HG02981 (cell line): ENCODE measurements around the gene EED.

Experiments used
- ATAC-seq: cut with Tn5 transposase; IDR thresholded peaks from one replicate; pipeline ENCODE4 v1.9.1; 2021; ENCODE audit warnings: mild to moderate bottlenecking, moderate library complexity; ENCODE audit not compliant: unreplicated experiment

Gene EED

GRCh38 chr11:86246293-86246675 is 1.7 kb downstream of the EED start:
- ATAC-seq: no peak

DNA sequence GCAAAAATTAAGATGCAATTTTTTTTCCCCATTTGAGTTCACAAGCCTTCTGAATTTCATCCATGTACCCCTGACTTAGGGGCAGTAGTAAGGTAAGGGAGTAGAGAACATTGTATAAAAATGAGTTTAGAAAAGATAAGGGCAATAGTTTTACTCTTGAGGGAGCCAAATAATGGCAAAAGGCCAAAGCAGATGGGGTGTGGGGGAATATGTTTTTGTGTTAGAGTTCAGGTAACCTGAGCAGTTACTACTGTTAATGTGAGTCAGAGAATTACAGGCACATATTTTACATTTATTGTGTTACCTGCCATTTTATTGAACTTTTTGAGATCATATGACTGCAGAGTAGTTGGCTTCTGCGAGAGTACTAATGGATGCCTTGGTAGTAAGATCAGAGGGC is 3.1 kb downstream of the EED start:
- ATAC-seq: no peak

DNA sequence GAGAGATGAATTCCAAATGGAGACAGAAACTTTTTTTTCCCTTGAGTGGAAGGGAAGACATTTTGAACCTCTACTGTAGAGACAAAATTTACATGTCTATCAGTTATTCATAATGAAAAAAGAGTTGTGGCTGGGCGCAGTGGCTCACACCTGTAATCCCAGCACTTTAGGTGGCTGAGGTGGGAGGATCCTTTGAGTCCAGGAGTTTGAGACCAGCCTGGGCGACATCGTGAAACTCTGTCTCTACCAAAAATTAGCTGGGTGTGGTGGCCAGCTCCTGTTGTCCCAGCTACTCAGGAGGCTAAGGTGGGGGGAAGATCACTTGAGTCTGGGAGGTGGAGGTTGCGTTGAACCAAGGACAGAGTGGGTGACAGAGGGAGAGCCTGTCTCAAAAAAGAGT is 4.1 kb downstream of the EED start:
- no peak for ATAC-seq

GRCh38 chr11:86249307-86250098 is 5.0 kb downstream of the EED start:
- ATAC-seq: no peak

DNA sequence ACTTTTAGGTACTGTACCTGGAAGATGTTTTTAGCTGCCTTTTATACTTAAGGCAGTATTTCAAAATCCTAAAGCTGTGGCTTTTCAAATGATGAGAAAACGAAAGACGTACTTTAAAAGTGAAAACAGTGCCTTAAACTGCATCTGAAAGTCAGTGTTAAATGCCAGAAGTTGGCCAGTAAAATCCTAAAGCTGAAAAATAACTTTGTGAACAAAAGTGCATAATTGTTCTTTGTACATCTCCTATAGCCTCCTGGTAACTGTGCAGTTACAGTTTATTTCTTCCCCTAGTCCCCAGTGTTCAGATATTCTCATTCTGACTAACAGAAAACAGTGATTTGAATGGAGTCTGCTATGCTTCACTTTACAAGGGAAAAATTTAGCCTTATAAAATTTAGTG is 6.8 kb downstream of the EED start:
- ATAC-seq: no peak

GRCh38 chr11:86255896-86256295 is 11.3 kb downstream of the EED start:
- peak; percentile 85 for ATAC-seq

GRCh38 chr11:86256608-86257007 is 12.1 kb downstream of the EED start:
- no peak for ATAC-seq

- ATAC-seq: no peak
Observed at GRCh38 chr11:86257446-86257845, 12.9 kb downstream of the EED start.

DNA sequence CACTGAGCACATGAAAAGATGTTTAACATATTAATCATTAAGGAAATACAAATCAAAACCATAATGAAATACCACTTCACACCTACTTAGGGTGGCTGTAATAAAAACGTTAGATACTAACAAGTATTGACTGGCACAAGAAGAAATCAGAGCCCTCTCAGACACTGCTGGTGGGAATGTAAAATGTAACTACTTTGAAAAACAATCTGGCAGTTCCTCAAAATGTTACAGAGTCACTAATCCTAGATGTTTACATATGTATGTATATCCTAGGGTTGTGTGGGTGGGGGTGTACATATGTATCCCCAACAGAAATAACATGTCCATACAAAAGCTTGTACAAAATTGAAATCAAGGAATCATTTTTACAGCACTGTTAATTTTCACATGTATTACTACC is 15.2 kb downstream of the EED start:
- ATAC-seq: no peak

DNA sequence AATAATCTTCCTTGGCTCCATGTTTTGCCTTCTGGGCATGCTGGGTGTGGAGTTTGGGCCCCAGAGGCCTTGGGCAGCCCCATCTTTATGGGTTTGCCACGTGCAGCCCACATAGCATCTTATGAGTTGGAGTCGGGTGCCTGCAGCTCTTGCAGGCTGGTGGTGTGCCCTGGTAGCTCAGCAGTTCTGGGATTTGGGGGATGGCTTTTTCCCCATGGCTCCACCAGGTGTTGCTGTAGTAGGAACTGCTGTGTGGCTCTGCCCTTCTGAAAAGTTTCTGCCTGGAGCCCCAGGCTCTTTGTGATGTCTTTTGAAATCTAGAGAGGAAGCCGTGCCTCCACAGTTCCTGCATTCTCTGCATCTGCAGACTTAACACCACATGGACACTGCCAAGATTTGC is 16.8 kb downstream of the EED start:
- ATAC-seq: no peak

DNA sequence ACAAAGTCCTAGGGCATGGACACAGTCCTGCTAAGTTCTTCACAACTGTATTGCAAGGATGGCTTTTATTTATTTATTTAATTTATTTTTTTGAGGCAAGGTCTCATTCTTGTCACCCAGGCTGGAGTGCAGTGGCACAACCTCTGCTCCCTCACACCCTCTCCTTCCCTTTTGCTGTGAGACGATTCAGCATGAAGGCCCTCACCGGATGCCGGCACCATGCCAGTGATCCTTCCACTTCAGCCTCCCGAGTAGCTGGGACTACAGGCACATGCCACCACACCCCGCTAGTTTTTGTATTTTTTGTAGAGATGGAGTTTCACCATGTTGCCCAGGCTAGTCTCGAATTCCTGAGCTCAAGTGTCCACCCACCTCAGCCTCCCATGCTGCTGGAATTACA is 17.8 kb downstream of the EED start:
- ATAC-seq: no peak

- no peak for ATAC-seq
Observed at GRCh38 chr11:86264649-86265048, 20.1 kb downstream of the EED start.

DNA sequence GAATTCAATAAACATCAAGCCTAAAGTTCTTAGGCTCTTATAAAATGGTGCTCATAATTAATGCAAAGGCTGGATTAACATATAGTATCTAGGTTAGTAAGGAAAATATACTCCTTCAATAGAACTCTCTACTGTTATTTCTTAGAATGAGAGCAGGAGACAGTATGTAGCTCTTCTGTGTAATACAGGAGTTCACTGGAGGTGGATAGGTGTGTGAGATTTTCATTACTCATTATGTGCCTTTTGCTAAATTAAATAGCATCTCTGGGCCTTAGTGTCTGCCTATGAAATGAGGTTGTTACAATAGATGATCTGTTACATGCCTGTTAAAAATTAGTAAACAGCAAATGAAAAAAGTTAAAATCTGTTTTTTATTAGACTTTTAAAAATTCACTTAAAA is 20.6 kb downstream of the EED start:
- no peak for ATAC-seq

DNA sequence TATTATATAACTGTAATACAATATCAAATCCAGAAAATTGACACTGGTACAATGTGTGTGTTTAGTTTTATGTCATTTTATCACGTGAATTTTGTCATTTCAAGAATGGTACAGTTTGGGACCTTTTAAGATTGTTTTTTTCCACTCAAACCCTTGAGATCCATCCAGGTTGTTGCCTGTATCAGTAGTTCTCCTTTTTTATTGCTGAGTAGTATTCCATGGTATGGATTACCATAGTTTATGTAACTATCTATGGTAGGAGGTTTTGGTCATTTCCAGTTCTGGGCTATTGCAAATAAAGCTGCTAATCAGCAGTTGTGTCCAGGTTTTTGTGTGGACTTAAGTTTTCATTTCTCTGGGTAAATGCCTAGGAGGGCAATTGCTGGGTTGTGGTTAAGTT is 25.1 kb downstream of the EED start:
- no peak for ATAC-seq

DNA sequence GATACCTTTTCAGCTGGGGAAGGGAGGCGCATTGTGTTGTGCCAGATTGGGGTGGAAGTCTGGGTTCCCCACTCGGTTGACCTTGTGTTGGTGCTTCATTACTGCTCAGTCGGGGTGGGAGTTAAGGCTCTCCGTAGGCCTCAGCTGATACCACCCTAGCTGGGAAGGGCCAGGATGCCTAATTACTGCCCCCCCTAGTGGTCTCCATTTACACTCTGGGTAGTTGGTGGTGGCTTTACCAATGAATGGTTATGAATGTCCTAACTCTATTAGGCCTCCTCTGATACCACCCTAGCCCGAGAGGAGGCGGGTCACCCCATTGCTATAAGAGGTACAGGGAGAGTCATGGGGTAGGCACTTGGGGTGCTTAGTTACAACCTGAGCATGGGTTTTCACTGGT is 29.9 kb downstream of the EED start:
- no peak for ATAC-seq

DNA sequence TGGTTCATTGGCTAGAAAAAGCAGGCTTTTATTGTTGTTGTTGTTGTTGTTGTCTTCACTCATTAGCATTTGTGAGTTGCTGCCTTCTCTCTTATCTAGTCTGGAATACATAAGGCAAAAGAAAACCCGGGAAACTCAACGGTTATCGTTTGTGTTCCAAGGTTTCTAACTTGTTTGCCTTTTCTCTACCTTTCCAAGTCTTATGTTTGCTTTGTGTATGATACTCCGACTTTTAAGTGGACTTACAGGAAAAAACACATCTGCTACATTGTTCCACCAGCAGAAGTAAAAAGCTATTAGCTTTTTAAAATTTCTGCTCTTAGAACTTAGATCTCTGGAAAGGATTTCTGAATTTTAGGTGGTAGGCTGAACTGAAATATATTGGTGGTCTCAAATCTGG is 30.4 kb downstream of the EED start:
- ATAC-seq: no peak

DNA sequence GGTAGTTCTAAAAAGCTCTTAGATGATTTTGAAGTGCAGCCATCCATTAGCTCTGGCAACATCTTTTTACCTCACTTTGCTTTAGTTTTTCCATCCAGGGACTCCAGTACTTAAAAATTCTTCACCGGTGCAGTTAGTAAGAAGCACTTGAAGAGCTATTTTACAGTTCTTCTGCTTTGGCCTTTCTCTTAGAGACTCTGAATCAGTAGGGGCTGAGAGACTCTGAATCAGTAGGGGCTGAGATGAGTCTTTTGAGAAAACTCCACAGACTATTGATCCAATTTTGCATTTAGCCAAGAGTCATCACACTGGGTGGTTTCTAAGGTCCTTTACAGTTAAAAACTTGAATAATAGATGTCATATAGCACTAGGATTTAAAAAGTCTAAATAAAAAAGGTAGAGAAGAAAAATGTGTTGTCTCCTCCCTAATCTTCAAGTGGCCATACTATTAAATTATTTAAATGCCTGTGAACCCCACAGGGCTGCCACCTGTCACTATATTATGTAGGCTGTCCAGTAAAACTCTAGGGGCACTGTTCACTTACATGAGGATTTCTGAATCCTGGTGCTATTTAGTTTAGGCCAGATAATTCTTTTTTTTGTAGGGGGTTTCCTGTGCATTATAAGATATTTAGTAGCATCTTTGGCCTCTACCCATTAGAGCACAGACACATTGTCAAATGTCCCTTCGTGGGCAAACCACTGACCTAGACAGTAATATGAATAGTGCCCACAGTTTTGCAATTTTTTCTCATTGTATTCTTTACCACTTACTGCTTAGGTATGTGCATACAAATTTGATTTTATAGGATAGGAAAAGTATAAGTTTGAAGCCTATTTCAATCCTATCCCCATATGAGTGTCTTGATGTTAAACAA is 31.2 kb downstream of the EED start:
- ATAC-seq: no peak

GRCh38 chr11:86277741-86278140 is 33.2 kb downstream of the EED start:
- ATAC-seq: no peak

GRCh38 chr11:86278226-86278625 is 33.7 kb downstream of the EED start:
- ATAC-seq: no peak

DNA sequence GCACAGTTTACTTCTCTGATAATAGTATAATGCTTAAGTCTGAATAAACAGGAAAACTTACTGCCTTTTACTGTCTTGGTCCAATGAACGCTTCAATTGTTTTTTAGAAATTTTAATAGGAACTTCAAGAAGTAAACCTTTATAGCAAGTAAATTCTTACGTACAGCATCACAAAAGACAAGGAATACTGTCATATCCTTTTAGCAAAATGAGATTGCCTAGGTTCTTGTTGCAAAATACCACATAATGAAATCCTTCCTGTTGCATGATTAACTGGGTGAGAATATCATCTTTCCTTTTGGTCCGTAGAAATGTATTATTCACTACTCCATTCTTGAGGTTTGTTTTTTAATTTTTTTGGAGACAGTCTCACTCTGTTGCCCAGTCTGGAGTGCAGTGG is 35.2 kb downstream of the EED start:
- ATAC-seq: no peak

- no peak for ATAC-seq
Observed at GRCh38 chr11:86287468-86287796, 42.9 kb downstream of the EED start.

GRCh38 chr11:86288776-86289507 is 44.4 kb downstream of the EED start:
- ATAC-seq: no peak
